Breast epithelium (tissue), 3 donors: ENCODE data around the gene URI1.

Experiments
- CTCF ChIP-seq, 3 donors: fragments of 450-650 bp; IDR thresholded peaks; one replicate each; pipeline ENCODE4 v1.5.1; 2016 to 2017; ENCODE audit warnings: antibody characterized with exemption in 3 of 3, mild to moderate bottlenecking in 3 of 3, moderate library complexity in 3 of 3
- POLR2A ChIP-seq: fragments of 450-650 bp; IDR thresholded peaks from one replicate; pipeline ENCODE4 v1.6.1; 2016; ENCODE audit warnings: antibody characterized with exemption, mild to moderate bottlenecking, moderate library complexity
- POLR2AphosphoS5 ChIP-seq, 3 donors: sonication (generic); formaldehyde crosslinking; IDR thresholded peaks; one replicate each; pipeline ENCODE4 v1.6.1; 2017; ENCODE audit warnings: antibody characterized with exemption in 3 of 3

GRCh38 chr19:30065680-30066606 lies 123.9 kb downstream of the URI1 start:
- TF ChIP-seq POLR2AphosphoS5 (IDR thresholded peaks at IDR 0.05): no peak
- no peak for TF ChIP-seq CTCF (IDR thresholded peaks at IDR 0.05)
- TF ChIP-seq POLR2A: no peak
